HCT116 (cell line): Measurements from ENCODE around the gene NAPA. TPM values are rescaled to one million over a fixed set of nuclear protein-coding genes. Genes with fewer than 3 reads are reported as not detected.

Source experiments
- ATAC-seq: fragments of 200-7000 bp; cut with Tn5 transposase; 2 replicates; pipeline ENCODE4 v1.9.1; 2020; ENCODE audit warnings: mild to moderate bottlenecking, moderate library complexity
- BruUV-seq: library from RNA; stranded (reverse); fragments of 400-500 nt; replicated peaks from 2 replicates; lab custom pipeline; 2021; lab: Mats Ljungman, UMichigan
- CTCF ChIA-PET: fragments of 300-600 bp; sonication (Branson Sonifier 250); formaldehyde crosslinking; loops from one replicate; lab custom pipeline; 2021; ENCODE audit warnings: antibody characterized with exemption; lab: Charles Lee
- POLR2A ChIA-PET: fragments of 300-600, 350-600 bp; sonication (Branson Sonifier 250); formaldehyde crosslinking; loops from one replicate; lab custom pipeline; 2021; ENCODE audit warnings: antibody characterized with exemption; lab: Charles Lee
- RAD21 ChIA-PET, 2 experiments: fragments of 300-600 bp; sonication (Branson Sonifier 250); formaldehyde crosslinking; loops; one replicate each; lab custom pipeline; 2023; ENCODE audit warnings: low total read pairs in 2 of 2; ENCODE audit not compliant: uncharacterized antibody in 2 of 2, unreplicated experiment in 2 of 2, low non-redundant PET in 1 of 2; lab: Charles Lee
- DNase-seq: peaks from one replicate; pipeline ENCODE4 v3.0.0-alpha.2; 2010; ENCODE audit warnings: low read depth, low spot score
- H2AFZ ChIP-seq: fragments of 200-600 bp; shearing (Covaris generic), sonication (generic); 2 replicates; pipeline ENCODE4 v1.6.1; 2017; ENCODE audit warnings: low read depth, mixed run types, mixed read lengths, antibody characterized with exemption, low read length; ENCODE audit not compliant: poor library complexity, severe bottlenecking
- H3K27ac ChIP-seq: 2 replicates; pipeline ENCODE4 v1.5.1; 2012; ENCODE audit warnings: low read depth, low read length
- H3K27me3 ChIP-seq: fragments of 200-600 bp; sonication (generic); 2 replicates; pipeline ENCODE4 v1.6.1; 2016; ENCODE audit warnings: mixed run types, low read length, mixed read lengths; ENCODE audit not compliant: insufficient read depth
- H3K36me3 ChIP-seq, 2 experiments: fragments of 200-500 bp in 1 of 2; fragments of 200-600 bp in 1 of 2; sonication (Bioruptor generic) in 1 of 2; sonication (generic) in 1 of 2; 2 replicates each; pipeline versions ENCODE4 v1.5.1 to v1.6.1; 2014 to 2016; ENCODE audit warnings: low read length in 2 of 2, inconsistent platforms in 1 of 2, mixed read lengths in 1 of 2, mixed run types in 1 of 2; ENCODE audit not compliant: insufficient read depth in 2 of 2, control insufficient read depth in 1 of 2
- H3K4me1 ChIP-seq, 2 experiments: fragments of 200-600 bp in 1 of 2; sonication (generic) in 1 of 2; 2 replicates each; pipeline versions ENCODE4 v1.5.1 to v1.6.1; 2012 to 2017; ENCODE audit warnings: low read length in 2 of 2, inconsistent platforms in 1 of 2, mild to moderate bottlenecking in 1 of 2, mixed read lengths in 1 of 2, mixed run types in 1 of 2, moderate library complexity in 1 of 2; ENCODE audit not compliant: insufficient read depth in 2 of 2, control insufficient read depth in 1 of 2
- H3K4me2 ChIP-seq: fragments of 200-600 bp; sonication (generic); 2 replicates; pipeline ENCODE4 v1.6.1; 2017; ENCODE audit warnings: mixed run types, low read length, mixed read lengths
- H3K4me3 ChIP-seq, 2 experiments: fragments of 200-600 bp in 1 of 2; sonication (generic) in 1 of 2; replicated peaks in 1 of 2; 2 replicates each; pipeline ENCODE4 v1.5.1; 2011 to 2016; ENCODE audit warnings: low read length in 2 of 2, control low read depth in 1 of 2, low read depth in 1 of 2, mild to moderate bottlenecking in 1 of 2, mixed read lengths in 1 of 2, mixed run types in 1 of 2
- H3K79me2 ChIP-seq: fragments of 200-600 bp; sonication (generic); 2 replicates; pipeline ENCODE4 v1.6.1; 2017; ENCODE audit warnings: mild to moderate bottlenecking, mixed run types, low read length, moderate library complexity, mixed read lengths; ENCODE audit not compliant: insufficient read depth
- H3K9ac ChIP-seq: fragments of 200-600 bp; sonication (generic); 2 replicates; pipeline ENCODE4 v1.6.1; 2016; ENCODE audit warnings: low read length, mixed read lengths
- H3K9me2 ChIP-seq: fragments of 200-600 bp; sonication (generic), shearing (Covaris generic); 2 replicates; pipeline ENCODE4 v1.6.1; 2017; ENCODE audit warnings: mixed run types, mild to moderate bottlenecking, moderate library complexity; ENCODE audit not compliant: insufficient read depth
- H3K9me3 ChIP-seq, 2 experiments: fragments of 200-500 bp in 1 of 2; fragments of 200-600 bp in 1 of 2; sonication (Bioruptor generic) in 1 of 2; sonication (generic) in 1 of 2; 2 replicates each; pipeline ENCODE4 v1.6.1; 2014 to 2017; ENCODE audit warnings: low read length in 2 of 2, mixed read lengths in 2 of 2, inconsistent platforms in 1 of 2, low read depth in 1 of 2, mild to moderate bottlenecking in 1 of 2, mixed run types in 1 of 2, moderate library complexity in 1 of 2; ENCODE audit not compliant: control insufficient read depth in 1 of 2, insufficient read depth in 1 of 2
- H4K20me1 ChIP-seq: fragments of 200-600 bp; sonication (generic), shearing (Covaris generic); 2 replicates; pipeline ENCODE4 v1.6.1; 2017; ENCODE audit warnings: mixed run types, mild to moderate bottlenecking, moderate library complexity; ENCODE audit not compliant: insufficient read depth
- CBX3 ChIP-seq: IDR thresholded peaks from 2 replicates; pipeline ENCODE4 v1.6.1; 2012; ENCODE audit warnings: low read depth
- CEBPB ChIP-seq: IDR thresholded peaks from 2 replicates; pipeline ENCODE4 v1.6.1; 2012; ENCODE audit warnings: low read depth
- EGR1 ChIP-seq: IDR thresholded peaks from 2 replicates; pipeline ENCODE4 v1.6.1; 2012; ENCODE audit warnings: low read depth
- EZH2 ChIP-seq: fragments of 200-600 bp; sonication (generic); IDR thresholded peaks from 2 replicates; pipeline ENCODE4 v1.6.1; 2017; ENCODE audit warnings: antibody characterized with exemption, mixed run types
- EZH2phosphoT487 ChIP-seq: fragments of 200-600 bp; IDR thresholded peaks from 2 replicates; pipeline ENCODE4 v1.6.1; 2018; ENCODE audit warnings: antibody characterized with exemption, borderline replicate concordance
- FOSL1 ChIP-seq: IDR thresholded peaks from 2 replicates; pipeline ENCODE4 v1.6.1; 2012; ENCODE audit warnings: low read depth
- JUND ChIP-seq: IDR thresholded peaks from 2 replicates; pipeline ENCODE4 v1.6.1; 2012
- POLR2A ChIP-seq: IDR thresholded peaks from 2 replicates; pipeline ENCODE4 v1.7.0; 2011; ENCODE audit warnings: borderline replicate concordance; ENCODE audit not compliant: insufficient read depth, insufficient read length; ENCODE audit errors: extremely low read depth
- POLR2AphosphoS5 ChIP-seq: IDR thresholded peaks from 2 replicates; pipeline ENCODE4 v1.6.1; 2011; ENCODE audit warnings: mild to moderate bottlenecking, low read depth, low read length, moderate library complexity
- RAD21 ChIP-seq: IDR thresholded peaks from 2 replicates; pipeline ENCODE4 v1.6.1; 2012; ENCODE audit warnings: low read depth, mild to moderate bottlenecking
- SIN3A ChIP-seq: IDR thresholded peaks from 2 replicates; pipeline ENCODE4 v1.6.1; 2012; ENCODE audit warnings: low read depth
- SP1 ChIP-seq: IDR thresholded peaks from 2 replicates; pipeline ENCODE4 v1.6.1; 2012; ENCODE audit warnings: low read depth
- SRF ChIP-seq: IDR thresholded peaks from 2 replicates; pipeline ENCODE4 v1.6.1; 2012; ENCODE audit warnings: low read depth
- YY1 ChIP-seq: IDR thresholded peaks from 2 replicates; pipeline ENCODE4 v1.6.1; 2011; ENCODE audit warnings: low read length, low read depth, moderate library complexity, mild to moderate bottlenecking; ENCODE audit not compliant: insufficient replicate concordance; ENCODE audit errors: extremely low read depth
- ZBTB33 ChIP-seq: IDR thresholded peaks from 2 replicates; pipeline ENCODE4 v1.6.1; 2011; ENCODE audit warnings: mild to moderate bottlenecking, low read length, moderate library complexity; ENCODE audit not compliant: insufficient replicate concordance; ENCODE audit errors: extremely low read depth
- ZNF274 ChIP-seq: fragments of 200-500 bp; sonication (Bioruptor generic); IDR thresholded peaks from 2 replicates; pipeline ENCODE4 v1.6.1; 2014; ENCODE audit warnings: mild to moderate bottlenecking, low read depth, low read length, inconsistent platforms
- intact Hi-C: fragments of 100-400 bp; cut with micrococcal nuclease; formaldehyde crosslinking; loops from 2 replicates; pipeline ENCODE4 v1.10.0; 2022
- total RNA-seq: library from RNA; stranded (reverse); gene quantifications from one replicate; pipeline ENCODE4 v1.2.1, GENCODE V29; 2021; ENCODE audit not compliant: unreplicated experiment
- TF ChIP-seq, protein P1 (sequence below), 3 experiments: fragments of 200-600 bp in 1 of 3; sonication (generic) in 1 of 3; IDR thresholded peaks in 2 of 3; conservative IDR thresholded peaks in 1 of 3; 2 replicates each; pipeline ENCODE4 v1.5.1; 2012 to 2017; ENCODE audit warnings: low read depth in 2 of 3, low read length in 2 of 3, antibody characterized with exemption in 1 of 3, borderline replicate concordance in 1 of 3, control low read depth in 1 of 3, mild to moderate bottlenecking in 1 of 3, mixed read lengths in 1 of 3, mixed run types in 1 of 3, moderate library complexity in 1 of 3; ENCODE audit not compliant: insufficient read depth in 1 of 3
- TF ChIP-seq, protein P2 (sequence below): IDR thresholded peaks from 2 replicates; pipeline ENCODE4 v1.6.1; 2012; ENCODE audit warnings: low read depth
- TF ChIP-seq, protein P3 (sequence below): IDR thresholded peaks from 2 replicates; pipeline ENCODE4 v1.6.1; 2012
- TF ChIP-seq, protein P4 (sequence below): IDR thresholded peaks from 2 replicates; pipeline ENCODE4 v1.6.1; 2012

Gene NAPA
- total RNA-seq, 1 experiment from 2014 or later = 58.8 TPM

DNA sequence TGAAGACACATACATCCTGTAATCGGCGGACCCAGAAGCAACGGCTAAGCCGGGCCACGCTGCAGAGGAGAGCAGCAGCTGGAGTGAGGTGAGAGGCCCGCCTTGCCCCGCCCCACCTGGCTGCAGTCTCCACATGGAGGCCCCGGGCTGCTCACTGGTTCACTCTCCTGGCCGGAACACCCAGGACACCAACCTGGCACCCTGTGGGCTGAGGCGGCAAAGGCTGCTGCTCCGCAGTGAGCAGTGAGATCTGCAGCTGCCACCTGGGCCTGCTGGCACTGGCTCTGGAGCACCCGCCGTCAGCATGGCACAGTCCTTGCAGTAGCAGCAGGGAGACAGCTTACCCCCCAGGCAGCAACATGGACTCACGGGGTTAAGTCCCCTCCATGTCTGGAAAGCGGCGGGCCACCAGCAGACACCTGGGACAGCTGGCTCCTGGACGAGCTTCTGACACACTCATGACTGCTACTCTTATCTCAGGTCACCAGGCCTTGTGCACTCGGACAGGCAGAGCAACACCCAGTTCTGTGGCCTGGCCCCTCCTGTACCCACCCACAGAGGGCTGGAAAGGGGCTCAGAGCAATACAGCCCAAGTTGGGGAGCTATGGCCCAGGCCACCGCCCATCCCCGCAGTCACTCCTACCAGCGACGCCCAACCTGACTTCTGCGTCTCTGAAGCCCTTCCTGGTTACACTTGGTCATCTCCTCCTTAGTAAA, 17.7 kb downstream of the NAPA start:
- RAD21 ChIA-PET = no interaction called here
- no peaks in the 10 kb centered on the region for H3K9me2 ChIP-seq
- H3K4me2 ChIP-seq = no peak overlapping the region
- ATAC-seq (no peak), DNase-seq (no peak)
- BruUV-seq = no TSS peak
- H3K9me3 ChIP-seq = no peaks in the 10 kb centered on the region
- intact Hi-C loops = no loop called here
- H2AFZ ChIP-seq = no peak overlapping the region
- peaks cover 0 to 5% of the 10 kb centered on the region in 2 experiments; a peak in 1 of 4 replicates for H3K36me3 ChIP-seq
- no peaks in the 10 kb centered on the region for H4K20me1 ChIP-seq
- H3K4me1 ChIP-seq = no peaks in the 10 kb centered on the region
- CTCF ChIA-PET = no interaction called here
- no peak overlapping the region for H3K9ac ChIP-seq
- no peaks in the 10 kb centered on the region for H3K79me2 ChIP-seq
- POLR2A ChIA-PET = no interaction called here
- no peak overlapping the region for H3K4me3 ChIP-seq
- no peaks in the 10 kb centered on the region for H3K27me3 ChIP-seq
- no peak overlapping the region for H3K27ac ChIP-seq
- no peak for TF ChIP-seq JUND
- TF ChIP-seq CEBPB = no peak
- TF ChIP-seq SRF = no peak
- TF ChIP-seq, protein P1, sequence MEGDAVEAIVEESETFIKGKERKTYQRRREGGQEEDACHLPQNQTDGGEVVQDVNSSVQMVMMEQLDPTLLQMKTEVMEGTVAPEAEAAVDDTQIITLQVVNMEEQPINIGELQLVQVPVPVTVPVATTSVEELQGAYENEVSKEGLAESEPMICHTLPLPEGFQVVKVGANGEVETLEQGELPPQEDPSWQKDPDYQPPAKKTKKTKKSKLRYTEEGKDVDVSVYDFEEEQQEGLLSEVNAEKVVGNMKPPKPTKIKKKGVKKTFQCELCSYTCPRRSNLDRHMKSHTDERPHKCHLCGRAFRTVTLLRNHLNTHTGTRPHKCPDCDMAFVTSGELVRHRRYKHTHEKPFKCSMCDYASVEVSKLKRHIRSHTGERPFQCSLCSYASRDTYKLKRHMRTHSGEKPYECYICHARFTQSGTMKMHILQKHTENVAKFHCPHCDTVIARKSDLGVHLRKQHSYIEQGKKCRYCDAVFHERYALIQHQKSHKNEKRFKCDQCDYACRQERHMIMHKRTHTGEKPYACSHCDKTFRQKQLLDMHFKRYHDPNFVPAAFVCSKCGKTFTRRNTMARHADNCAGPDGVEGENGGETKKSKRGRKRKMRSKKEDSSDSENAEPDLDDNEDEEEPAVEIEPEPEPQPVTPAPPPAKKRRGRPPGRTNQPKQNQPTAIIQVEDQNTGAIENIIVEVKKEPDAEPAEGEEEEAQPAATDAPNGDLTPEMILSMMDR (IDR thresholded peaks at IDR 0.05 in 2 of 3, conservative IDR thresholded peaks at IDR 0.05 in 1 of 3; ENCODE audit: borderline replicate concordance in 1 of 3, insufficient read depth in 1 of 3, low read depth in 2 of 3, low read length in 2 of 3) = no peak
- TF ChIP-seq YY1 = no peak
- TF ChIP-seq ZBTB33 = no peak
- TF ChIP-seq ZNF274 = no peak
- TF ChIP-seq POLR2AphosphoS5 = no peak
- TF ChIP-seq EZH2 = no peak
- no peak for TF ChIP-seq EZH2phosphoT487
- TF ChIP-seq, protein P2, sequence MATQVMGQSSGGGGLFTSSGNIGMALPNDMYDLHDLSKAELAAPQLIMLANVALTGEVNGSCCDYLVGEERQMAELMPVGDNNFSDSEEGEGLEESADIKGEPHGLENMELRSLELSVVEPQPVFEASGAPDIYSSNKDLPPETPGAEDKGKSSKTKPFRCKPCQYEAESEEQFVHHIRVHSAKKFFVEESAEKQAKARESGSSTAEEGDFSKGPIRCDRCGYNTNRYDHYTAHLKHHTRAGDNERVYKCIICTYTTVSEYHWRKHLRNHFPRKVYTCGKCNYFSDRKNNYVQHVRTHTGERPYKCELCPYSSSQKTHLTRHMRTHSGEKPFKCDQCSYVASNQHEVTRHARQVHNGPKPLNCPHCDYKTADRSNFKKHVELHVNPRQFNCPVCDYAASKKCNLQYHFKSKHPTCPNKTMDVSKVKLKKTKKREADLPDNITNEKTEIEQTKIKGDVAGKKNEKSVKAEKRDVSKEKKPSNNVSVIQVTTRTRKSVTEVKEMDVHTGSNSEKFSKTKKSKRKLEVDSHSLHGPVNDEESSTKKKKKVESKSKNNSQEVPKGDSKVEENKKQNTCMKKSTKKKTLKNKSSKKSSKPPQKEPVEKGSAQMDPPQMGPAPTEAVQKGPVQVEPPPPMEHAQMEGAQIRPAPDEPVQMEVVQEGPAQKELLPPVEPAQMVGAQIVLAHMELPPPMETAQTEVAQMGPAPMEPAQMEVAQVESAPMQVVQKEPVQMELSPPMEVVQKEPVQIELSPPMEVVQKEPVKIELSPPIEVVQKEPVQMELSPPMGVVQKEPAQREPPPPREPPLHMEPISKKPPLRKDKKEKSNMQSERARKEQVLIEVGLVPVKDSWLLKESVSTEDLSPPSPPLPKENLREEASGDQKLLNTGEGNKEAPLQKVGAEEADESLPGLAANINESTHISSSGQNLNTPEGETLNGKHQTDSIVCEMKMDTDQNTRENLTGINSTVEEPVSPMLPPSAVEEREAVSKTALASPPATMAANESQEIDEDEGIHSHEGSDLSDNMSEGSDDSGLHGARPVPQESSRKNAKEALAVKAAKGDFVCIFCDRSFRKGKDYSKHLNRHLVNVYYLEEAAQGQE = no peak
- no peak for TF ChIP-seq CBX3
- TF ChIP-seq RAD21 = no peak
- no peak for TF ChIP-seq SP1
- TF ChIP-seq POLR2A = no peak
- TF ChIP-seq FOSL1 = no peak
- TF ChIP-seq, protein P3, sequence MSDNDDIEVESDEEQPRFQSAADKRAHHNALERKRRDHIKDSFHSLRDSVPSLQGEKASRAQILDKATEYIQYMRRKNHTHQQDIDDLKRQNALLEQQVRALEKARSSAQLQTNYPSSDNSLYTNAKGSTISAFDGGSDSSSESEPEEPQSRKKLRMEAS = no peak
- TF ChIP-seq, protein P4, sequence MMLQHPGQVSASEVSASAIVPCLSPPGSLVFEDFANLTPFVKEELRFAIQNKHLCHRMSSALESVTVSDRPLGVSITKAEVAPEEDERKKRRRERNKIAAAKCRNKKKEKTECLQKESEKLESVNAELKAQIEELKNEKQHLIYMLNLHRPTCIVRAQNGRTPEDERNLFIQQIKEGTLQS = no peak
- TF ChIP-seq EGR1 = no peak
- no peak for TF ChIP-seq SIN3A
